Inflammatory macrophage treated with lipopolysaccharide for 1 hour (primary cell): ENCODE data around the gene OSMR.

Source experiments
- DNase-seq, 2 donors: peaks; one replicate each; pipeline ENCODE4 v3.0.0-alpha.2; 2020 to 2022

OSMR gene

DNA sequence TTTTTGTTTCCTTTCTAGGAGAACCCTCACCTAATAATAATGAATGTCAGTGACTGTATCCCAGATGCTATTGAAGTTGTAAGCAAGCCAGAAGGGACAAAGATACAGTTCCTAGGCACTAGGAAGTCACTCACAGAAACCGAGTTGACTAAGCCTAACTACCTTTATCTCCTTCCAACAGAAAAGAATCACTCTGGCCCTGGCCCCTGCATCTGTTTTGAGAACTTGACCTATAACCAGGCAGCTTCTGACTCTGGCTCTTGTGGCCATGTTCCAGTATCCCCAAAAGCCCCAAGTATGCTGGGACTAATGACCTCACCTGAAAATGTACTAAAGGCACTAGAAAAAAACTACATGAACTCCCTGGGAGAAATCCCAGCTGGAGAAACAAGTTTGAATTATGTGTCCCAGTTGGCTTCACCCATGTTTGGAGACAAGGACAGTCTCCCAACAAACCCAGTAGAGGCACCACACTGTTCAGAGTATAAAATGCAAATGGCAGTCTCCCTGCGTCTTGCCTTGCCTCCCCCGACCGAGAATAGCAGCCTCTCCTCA is 87.1 kb downstream of the OSMR start:
- no peak for DNase-seq

DNA sequence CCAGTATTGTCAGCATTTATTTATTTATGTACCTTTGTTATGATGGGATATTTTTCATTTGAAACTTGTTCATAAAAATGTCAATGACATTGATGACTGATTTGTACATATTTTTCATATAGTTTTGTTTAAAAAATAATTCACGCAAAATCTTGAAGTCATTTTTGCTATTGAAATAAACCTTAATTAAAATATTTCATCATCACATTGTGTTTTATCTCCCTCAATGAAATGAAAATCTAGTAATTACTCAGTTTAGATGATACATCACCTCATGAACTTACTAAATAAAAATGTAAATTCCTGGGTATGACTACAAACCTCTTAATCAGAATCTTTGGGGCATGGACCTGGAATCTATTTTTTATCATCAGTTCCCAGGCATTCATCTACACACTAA is 89.6 kb downstream of the OSMR start:
- DNase-seq: no peak

DNA sequence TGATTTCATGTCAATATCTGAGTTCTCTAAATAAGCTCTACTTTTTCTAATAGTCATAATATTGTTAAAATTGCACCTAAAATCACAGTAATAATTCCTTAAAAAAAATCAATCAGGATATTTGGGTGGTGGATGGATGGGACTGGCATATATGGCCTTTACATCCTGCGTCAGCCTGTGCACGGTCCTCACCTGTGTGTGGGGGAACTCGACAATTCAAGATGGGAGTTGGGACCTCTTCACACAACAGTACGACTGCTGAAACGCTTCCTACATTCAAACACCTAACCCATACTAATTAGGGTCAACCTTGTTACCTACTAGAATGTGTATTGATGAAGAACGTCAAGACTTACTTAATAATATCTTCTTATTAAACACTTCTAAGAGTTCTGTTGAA is 90.5 kb downstream of the OSMR start:
- no peak for DNase-seq

DNA sequence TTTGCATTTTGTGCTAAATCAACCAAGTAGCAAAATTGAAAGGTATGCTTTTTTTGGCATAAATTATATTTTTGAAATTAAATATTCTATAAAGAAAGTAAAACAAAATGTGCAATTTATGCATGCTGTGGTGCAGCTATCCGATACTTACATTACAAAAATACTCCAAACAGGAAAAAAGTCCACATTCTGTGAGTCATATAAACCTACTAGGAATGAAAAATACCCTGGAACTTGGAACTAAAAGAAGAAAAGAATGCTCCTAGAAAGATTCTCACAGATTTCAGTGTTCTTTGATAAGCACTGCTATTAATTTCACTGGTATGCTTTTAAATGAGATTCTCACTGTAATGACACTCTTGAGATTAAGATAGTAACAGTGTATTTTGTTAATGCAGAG is 92.6 kb downstream of the OSMR start:
- no peak for DNase-seq

DNA sequence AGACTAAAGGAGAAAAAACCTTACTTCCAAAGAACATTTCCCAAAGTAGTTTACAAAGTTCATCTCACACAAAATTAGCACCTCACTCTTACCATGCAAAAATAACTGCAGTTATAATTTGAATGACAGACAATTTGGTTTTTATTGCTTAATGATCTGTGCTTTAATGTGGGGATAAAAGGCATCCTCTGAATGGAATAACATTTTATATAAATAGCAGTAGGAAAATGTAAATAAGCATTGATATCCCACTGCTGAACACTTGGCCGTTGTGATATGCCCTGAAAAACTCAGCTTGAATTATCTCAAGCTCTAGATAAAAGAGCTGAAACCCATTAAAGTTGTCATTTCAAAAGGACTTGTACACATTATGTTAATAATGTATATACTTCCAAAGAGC is 93.2 kb downstream of the OSMR start:
- DNase-seq: no peak

DNA sequence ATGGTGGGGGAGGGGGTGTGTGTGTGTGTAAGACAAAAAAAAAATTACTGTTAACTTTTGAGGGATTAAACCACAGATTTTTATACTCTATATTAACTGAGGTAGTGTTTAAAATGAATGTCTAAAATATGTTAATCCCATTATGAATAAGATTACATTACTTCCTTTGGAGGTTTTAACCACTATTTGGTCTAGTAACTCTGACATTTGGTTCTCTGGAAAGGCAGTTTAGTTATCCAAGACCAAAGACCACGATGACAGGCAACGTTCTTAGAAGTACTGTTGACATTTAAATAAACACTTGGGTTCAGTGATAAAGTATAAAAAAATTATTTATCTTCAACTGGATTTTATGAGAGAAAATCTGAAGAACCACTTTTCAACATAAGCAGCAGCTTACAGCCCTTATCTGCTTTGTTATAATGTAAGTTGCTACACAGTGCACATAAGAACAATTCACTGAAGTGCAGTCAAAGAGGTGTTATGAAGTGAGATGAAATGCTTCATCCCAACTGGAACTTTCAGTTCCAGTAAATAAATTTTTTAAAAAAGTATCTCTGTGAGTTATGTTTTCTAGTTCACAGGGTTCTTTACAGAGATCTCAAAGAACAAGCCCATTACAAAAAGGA is 94.5 kb downstream of the OSMR start:
- no peak for DNase-seq

DNA sequence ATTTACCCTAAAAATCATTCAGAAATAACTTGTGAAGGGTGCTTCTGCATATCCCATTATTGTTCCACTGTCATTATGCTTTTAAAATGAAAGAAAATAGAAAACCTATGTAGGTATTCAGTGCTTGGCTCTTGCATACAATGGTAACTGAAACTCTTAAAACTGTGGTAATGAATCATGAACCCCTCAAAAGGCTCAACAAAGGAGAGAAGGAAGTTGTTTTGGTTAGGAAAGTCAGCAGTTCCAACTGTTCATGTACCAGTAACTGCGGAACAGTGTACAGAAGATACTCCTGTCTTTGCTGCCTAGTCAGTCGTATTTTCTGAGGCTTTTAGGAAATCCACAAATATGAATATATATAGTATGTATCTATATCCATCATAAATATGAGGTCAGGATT is 96.1 kb downstream of the OSMR start:
- no peak for DNase-seq

DNA sequence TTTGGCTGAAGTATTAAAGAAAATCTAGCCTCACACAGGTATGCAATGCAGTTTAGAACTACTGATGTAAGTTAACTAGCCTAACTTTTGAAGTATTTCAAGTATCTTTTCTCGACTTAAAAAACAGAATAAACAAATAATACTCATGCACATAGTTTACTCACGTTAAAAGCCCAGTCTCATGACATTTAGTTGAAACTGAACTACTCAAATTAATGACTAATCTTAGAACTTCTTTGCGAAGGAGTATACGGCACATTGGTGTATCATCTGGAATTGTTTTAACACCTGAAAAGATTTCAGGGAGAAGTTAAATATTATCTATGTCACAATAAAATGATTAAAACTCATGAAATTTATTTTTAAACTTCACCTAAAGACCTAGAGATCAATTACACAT is 98.5 kb downstream of the OSMR start:
- no peak for DNase-seq

DNA sequence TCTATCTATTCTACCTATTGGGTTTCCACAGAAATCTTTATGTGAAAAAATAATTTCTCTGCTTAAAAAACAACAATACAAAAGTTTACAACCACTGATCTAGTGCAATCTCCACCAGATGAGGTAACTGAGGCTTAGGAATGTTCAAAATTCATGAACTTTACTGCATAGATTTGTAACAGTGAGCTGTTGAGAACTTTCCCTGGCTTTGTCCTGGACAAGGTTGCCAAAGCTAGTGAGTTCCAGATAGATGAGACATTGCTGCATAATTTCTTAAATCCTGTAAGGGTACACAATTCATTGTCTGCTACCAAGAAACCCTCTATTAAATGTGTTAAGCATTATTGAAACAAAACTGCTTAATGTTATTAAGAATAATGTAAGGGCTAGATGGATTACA is 102.7 kb downstream of the OSMR start:
- DNase-seq: no peak

DNA sequence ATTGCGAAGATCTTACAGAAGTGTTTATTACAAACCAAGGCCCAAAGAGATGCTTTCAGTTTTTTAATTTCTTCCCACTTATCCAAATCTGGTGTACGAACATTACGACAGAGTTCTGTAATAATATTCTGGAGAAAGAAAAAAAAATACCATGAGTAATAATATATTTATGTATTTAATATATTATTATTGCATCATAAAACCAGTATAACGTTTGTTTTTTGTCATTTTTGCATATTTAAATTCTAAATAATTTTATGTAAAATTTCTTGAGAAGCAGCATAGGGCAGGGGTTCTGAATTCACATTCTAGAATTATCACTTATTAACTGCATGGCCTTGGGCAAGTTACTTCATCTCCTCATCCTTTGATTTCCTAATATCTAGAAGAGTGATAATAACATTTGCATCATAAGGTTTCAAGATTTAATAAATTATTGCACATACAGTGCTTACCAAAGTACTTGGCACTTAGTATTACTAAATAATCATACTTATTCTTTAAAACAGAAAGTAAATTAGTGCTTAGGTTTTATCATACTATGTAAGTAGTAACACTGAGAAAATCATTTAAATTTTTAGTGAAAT is 107.7 kb downstream of the OSMR start:
- DNase-seq: no peak

DNA sequence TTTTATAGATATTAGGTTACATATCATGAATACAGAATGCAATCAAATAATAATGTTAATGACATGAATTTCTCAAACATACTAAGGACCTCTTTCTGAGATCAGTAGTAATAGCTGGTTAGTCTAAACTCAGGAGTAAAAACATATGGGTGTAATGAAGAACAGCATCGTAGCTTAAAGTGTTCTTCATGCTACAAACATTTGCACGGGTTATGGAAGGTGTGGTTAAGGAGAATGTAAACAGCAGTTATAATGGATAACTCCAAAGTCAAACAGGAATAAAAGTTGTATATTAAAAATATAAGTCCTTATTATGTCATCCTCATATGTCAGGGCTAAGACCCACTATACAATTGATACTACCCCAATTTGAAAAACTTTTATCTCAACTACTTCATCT is 115.9 kb downstream of the OSMR start:
- DNase-seq: no peak

DNA sequence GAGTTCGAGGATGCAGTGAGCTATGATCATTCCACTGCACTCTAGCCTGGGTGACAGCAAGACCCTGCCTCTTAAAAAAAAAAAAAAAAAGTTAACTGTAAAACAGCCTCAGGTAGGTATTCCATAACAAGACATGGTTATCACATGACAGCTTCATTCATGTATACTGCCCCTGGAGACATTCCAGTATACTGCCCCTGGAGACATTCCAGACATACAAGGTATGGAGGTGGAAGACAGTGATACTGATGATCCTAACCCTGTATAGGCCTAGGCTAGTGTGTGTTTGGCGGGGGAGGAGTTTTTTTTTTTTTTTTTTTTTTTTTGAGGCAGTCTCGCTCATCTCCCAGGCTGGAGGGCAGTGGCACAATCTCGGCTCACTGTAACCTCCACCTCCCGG is 122.9 kb downstream of the OSMR start:
- no peak for DNase-seq

DNA sequence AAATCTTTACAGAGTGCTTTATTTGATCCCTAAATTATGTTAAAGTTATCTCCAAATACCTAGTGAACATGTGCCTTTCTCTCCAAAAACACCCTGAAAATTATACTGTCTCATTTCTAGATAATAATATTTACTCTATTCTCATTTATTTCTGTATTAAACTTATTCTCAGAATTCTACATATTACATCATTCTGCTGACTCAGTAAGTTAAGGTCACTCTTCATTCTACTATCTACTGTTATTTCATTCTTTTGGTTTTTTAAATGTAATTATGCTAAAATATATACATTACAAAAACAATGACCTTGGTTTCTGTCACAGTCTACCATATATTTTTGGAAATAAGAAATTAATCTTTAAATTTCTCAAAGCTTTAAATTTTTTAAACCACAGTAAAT is 132.2 kb downstream of the OSMR start:
- DNase-seq: no peak

DNA sequence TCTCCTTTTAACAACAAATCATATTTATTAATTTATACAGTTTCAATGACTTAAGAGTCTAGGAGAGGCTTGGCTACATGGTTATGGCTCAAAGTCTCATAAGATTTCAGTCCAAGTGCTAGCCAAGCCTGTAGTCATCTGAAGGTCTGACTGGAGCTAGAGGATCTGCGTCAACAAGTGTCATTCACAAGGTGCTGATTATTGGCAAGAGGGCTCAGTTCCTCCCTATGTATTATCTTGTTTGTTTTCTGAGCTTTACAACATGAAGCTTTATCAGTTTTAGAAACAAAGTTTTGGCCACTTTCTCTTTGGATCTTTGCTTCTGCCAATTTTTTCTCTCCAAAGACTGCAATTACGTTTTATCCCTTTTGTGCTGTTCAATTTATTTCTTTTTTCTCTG is 133.7 kb downstream of the OSMR start:
- DNase-seq: no peak
